HL-60 (cell line): ENCODE data around the gene R3HCC1L.
A peak's percentile ranks its signal among the peaks of the same experiment; 100 is the strongest.
"Not testable (repeated sequence)": the region's sequence is repeated elsewhere in the genome, so short reads cannot be mapped to it uniquely, and the experiment has no call there.

Source experiments
- DNase-seq, 2 experiments: peaks; one replicate each; pipeline ENCODE4 v3.0.0-alpha.2; 2010 to 2020; ENCODE audit warnings: low read depth in 1 of 2, low spot score in 1 of 2
- H3K27ac ChIP-seq: fragments of 250-450 bp; sonication (Bioruptor Pico); replicated peaks from 2 replicates; pipeline ENCODE4 v1.5.1; 2020; ENCODE audit warnings: mild to moderate bottlenecking, moderate library complexity
- H3K27me3 ChIP-seq: fragments of 250-450 bp; sonication (Bioruptor Pico); 2 replicates; pipeline ENCODE4 v1.5.1; 2021; ENCODE audit warnings: mild to moderate bottlenecking, moderate library complexity; ENCODE audit not compliant: insufficient read depth, poor library complexity, severe bottlenecking
- H3K4me3 ChIP-seq: replicated peaks from 2 replicates; pipeline ENCODE4 v1.5.1; 2011; ENCODE audit warnings: mild to moderate bottlenecking, control low read depth, low read length; ENCODE audit not compliant: insufficient read depth
- GABPA ChIP-seq: IDR thresholded peaks from 2 replicates; pipeline ENCODE4 v1.6.1; 2012; ENCODE audit warnings: low read depth
- POLR2AphosphoS5 ChIP-seq: IDR thresholded peaks from 2 replicates; pipeline ENCODE4 v1.6.1; 2012; ENCODE audit warnings: low read depth
- SPI1 ChIP-seq: IDR thresholded peaks from 2 replicates; pipeline ENCODE4 v1.6.1; 2012; ENCODE audit warnings: low read depth, mild to moderate bottlenecking, borderline replicate concordance
- TF ChIP-seq, protein P1 (sequence below): IDR thresholded peaks from 2 replicates; pipeline ENCODE4 v1.6.1; 2012; ENCODE audit warnings: low read depth; ENCODE audit not compliant: insufficient replicate concordance
- TF ChIP-seq, protein P2 (sequence below): IDR thresholded peaks from one replicate; pipeline ENCODE4 v1.5.1; 2011; ENCODE audit warnings: low read length, control low read depth, inconsistent platforms; ENCODE audit not compliant: insufficient read depth

Gene R3HCC1L

DNA sequence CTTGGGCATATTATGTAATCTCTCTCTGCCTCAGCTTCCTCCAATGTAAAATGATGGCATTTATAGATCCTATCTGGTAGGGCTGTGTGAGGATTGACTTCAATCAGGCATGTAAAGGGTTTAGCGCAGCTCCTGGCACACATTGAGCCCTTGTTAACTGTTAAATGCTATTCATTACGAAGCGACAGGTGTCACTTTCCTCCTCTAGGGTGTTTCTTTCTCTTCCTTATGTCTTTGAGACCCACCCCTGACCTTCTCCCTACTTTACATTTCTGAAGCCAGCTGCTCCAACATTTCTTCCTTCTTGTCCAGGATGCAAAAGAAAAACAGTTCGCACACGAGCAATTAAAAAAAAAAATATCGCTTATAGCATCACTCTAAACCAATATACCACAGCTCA is 5.7 kb upstream of the R3HCC1L start:
- Histone ChIP-seq H3K27me3 (no peaks in the 10 kb centered on the region), H3K4me3 (no peak overlapping the region), H3K27ac (no peak overlapping the region)
- TF ChIP-seq, protein P1, sequence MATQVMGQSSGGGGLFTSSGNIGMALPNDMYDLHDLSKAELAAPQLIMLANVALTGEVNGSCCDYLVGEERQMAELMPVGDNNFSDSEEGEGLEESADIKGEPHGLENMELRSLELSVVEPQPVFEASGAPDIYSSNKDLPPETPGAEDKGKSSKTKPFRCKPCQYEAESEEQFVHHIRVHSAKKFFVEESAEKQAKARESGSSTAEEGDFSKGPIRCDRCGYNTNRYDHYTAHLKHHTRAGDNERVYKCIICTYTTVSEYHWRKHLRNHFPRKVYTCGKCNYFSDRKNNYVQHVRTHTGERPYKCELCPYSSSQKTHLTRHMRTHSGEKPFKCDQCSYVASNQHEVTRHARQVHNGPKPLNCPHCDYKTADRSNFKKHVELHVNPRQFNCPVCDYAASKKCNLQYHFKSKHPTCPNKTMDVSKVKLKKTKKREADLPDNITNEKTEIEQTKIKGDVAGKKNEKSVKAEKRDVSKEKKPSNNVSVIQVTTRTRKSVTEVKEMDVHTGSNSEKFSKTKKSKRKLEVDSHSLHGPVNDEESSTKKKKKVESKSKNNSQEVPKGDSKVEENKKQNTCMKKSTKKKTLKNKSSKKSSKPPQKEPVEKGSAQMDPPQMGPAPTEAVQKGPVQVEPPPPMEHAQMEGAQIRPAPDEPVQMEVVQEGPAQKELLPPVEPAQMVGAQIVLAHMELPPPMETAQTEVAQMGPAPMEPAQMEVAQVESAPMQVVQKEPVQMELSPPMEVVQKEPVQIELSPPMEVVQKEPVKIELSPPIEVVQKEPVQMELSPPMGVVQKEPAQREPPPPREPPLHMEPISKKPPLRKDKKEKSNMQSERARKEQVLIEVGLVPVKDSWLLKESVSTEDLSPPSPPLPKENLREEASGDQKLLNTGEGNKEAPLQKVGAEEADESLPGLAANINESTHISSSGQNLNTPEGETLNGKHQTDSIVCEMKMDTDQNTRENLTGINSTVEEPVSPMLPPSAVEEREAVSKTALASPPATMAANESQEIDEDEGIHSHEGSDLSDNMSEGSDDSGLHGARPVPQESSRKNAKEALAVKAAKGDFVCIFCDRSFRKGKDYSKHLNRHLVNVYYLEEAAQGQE: no peak
- no peak for TF ChIP-seq GABPA
- TF ChIP-seq POLR2AphosphoS5: no peak
- TF ChIP-seq, protein P2, sequence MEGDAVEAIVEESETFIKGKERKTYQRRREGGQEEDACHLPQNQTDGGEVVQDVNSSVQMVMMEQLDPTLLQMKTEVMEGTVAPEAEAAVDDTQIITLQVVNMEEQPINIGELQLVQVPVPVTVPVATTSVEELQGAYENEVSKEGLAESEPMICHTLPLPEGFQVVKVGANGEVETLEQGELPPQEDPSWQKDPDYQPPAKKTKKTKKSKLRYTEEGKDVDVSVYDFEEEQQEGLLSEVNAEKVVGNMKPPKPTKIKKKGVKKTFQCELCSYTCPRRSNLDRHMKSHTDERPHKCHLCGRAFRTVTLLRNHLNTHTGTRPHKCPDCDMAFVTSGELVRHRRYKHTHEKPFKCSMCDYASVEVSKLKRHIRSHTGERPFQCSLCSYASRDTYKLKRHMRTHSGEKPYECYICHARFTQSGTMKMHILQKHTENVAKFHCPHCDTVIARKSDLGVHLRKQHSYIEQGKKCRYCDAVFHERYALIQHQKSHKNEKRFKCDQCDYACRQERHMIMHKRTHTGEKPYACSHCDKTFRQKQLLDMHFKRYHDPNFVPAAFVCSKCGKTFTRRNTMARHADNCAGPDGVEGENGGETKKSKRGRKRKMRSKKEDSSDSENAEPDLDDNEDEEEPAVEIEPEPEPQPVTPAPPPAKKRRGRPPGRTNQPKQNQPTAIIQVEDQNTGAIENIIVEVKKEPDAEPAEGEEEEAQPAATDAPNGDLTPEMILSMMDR: no peak
- no peak for TF ChIP-seq SPI1
- DNase-seq: no peak

DNA sequence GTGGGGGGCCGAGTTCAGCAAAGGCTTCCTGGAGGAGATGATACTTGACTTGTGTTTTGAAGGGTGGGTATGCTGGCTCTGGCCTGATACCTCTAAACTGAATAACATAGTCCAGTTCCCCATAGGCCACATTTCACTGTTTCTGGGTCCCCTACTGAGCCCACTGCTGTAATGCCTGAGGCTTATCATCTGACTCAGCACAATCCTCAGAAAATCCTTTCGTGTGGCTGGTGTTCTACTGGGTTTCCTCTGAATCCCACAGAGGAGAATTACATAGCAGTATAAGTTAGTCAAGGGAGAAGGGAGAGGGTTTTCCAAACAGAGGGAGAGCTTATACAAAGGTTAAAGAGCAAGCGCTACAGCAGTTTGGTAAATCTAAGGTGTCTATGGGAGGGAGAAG is 2.8 kb upstream of the R3HCC1L start:
- DNase-seq: no peak
- H3K27ac ChIP-seq: no peak overlapping the region
- TF ChIP-seq, protein P1: no peak
- TF ChIP-seq, protein P2: no peak
- no peak for TF ChIP-seq POLR2AphosphoS5
- no peak for TF ChIP-seq SPI1
- TF ChIP-seq GABPA: no peak
- no peaks in the 10 kb centered on the region for H3K27me3 ChIP-seq
- H3K4me3 ChIP-seq: no peak overlapping the region

DNA sequence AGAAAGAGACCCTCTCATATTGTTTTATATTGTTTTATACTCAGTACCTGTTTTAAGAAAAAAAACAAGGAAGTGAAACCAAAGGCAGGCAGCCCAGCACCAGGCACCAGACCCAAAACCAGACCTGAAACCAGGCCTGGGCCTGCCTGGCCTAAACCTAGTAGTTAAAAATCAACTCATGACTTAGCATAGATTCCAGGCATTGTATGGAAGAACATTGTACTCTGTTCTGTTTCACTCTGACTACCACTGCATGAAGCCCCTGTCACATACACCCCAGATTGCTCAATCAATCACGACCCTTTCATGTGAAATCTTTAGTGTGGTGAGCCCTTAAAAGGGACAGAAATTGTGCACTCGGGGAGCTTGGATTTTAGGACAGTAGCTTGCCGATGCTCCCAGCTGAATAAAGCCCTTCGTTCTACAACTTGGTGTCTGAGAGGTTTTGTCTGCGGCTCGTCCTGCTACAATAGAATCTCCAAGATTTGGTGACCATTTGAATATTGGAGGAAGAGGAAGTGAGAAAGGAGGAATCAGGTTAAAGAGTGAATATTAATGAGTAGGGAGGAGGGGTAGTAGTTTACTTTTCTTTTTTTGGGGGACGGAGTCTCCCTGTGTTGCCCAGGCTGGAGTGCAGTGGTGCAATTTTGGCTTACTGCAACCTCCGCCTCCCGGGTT is 1.2 kb upstream of the R3HCC1L start:
- not testable (repeated sequence) for H3K27me3 ChIP-seq, H3K4me3 ChIP-seq, DNase-seq, H3K27ac ChIP-seq
- TF ChIP-seq SPI1: peak; percentile 20; the same call in 1 of the 2 replicates

DNA sequence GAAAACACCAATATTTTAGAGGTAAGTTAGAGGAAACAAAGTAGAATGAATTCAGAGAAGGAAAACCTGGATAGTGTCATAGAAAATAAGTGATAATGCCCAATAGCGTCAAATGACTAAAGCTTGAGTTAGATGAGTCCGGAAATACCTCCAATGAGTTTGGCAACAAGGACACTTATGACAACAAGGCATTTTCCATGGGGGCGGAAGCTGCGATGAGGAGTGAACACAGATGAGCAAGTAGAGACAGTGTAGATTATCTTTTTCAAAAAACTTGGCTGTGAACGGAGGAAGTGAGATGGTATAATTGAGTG is 383 bp upstream of the R3HCC1L start:
- TF ChIP-seq, protein P1: no peak
- TF ChIP-seq GABPA (no peak), SPI1 (no peak), POLR2AphosphoS5 (no peak)
- TF ChIP-seq, protein P2: no peak
- no peaks in the 10 kb centered on the region for H3K27me3 ChIP-seq
- peak overlapping the region; percentile 87 for H3K27ac ChIP-seq
- DNase-seq: peak in 1 of 2 experiments; percentile 8
- peak overlapping the region; percentile 60 for H3K4me3 ChIP-seq
